ENCODE data around the gene PURB. TPM values are rescaled to one million over a fixed set of nuclear protein-coding genes. Genes with fewer than 3 reads are reported as not detected.
"Not testable (repeated sequence)": the region's sequence is repeated elsewhere in the genome, so short reads cannot be mapped to it uniquely, and the experiment has no call there.

Gene PURB
- total RNA-seq, 4 donors from 2014 or later, result 13.0 to 18.7 (median 15.9) TPM

GRCh38 chr7:44847509-44847919 lies 37.8 kb downstream of the PURB start:
- peak overlapping the region; percentile 65 to 72 (median 66) for H3K4me3 ChIP-seq
- in situ Hi-C loops (cut with MboI; ENCODE audit: low sequenced_read_pairs in 4 of 4) (loop anchor here in 3 of 4 donors (5.0 to 10.0 kb wide), 3 partner anchors 253 to 265 kb away; partner anchors contain the start of gene TMED4 (in 2 of the 3)), intact Hi-C loops (cut with DNase I; ENCODE audit: low total_unique reads) (loop anchor here (1.0 to 5.0 kb wide), 4 partner anchors 51 to 535 kb away; partner anchors contain the start of genes NUDCD3, OGDH and PPIA)
- H3K27me3 ChIP-seq, result no peaks in the 10 kb centered on the region
- DNase-seq, result peak; percentile 82 to 87
- peak overlapping the region; percentile 90 to 93 (median 92) for H3K27ac ChIP-seq
- TF ChIP-seq POLR2A (IDR thresholded peaks at IDR 0.05) (no peak), CTCF (IDR thresholded peaks at IDR 0.05 in 4 of 5, conservative IDR thresholded peaks at IDR 0.05 in 1 of 5) (peak; percentile 92 to 98 (median 98))
- peaks cover 24 to 43% of the 10 kb centered on the region in 2 donors for H3K4me1 ChIP-seq
- ATAC-seq, result peak; percentile 78 to 82
- no peaks in the 10 kb centered on the region for H3K9me3 ChIP-seq
- no peaks in the 10 kb centered on the region for H3K36me3 ChIP-seq

- H3K27me3 ChIP-seq, result no peaks in the 10 kb centered on the region
- peaks cover 0 to under 1% of the 10 kb centered on the region in 2 donors for H3K36me3 ChIP-seq
- in situ Hi-C loops (cut with MboI; ENCODE audit: low sequenced_read_pairs in 4 of 4) (loop anchor here in 3 of 4 donors (5.0 to 10.0 kb wide), 3 partner anchors 252 to 265 kb away; partner anchors contain the start of gene TMED4 (in 2 of the 3)), intact Hi-C loops (cut with DNase I; ENCODE audit: low total_unique reads) (loop anchor here (1.0 to 5.0 kb wide), 4 partner anchors 51 to 535 kb away; partner anchors contain the start of genes NUDCD3, OGDH and PPIA)
- no peak for DNase-seq
- H3K4me1 ChIP-seq, result peaks cover 27 to 46% of the 10 kb centered on the region in 2 donors
- ATAC-seq, result no peak
- no peak for TF ChIP-seq CTCF (IDR thresholded peaks at IDR 0.05 in 4 of 5, conservative IDR thresholded peaks at IDR 0.05 in 1 of 5)
- TF ChIP-seq POLR2A (IDR thresholded peaks at IDR 0.05), result no peak
- peak overlapping the region; percentile 90 to 93 (median 92) for H3K27ac ChIP-seq
- no peaks in the 10 kb centered on the region for H3K9me3 ChIP-seq
- H3K4me3 ChIP-seq, result peak overlapping the region; percentile 65 to 72 (median 66)
Observed at GRCh38 chr7:44846816-44847508, 38.4 kb downstream of the PURB start.

- not testable (repeated sequence) for DNase-seq, H3K9me3 ChIP-seq, H3K36me3 ChIP-seq, H3K27me3 ChIP-seq, ATAC-seq
- peaks cover 27 to 46% of the 10 kb centered on the region in 2 donors for H3K4me1 ChIP-seq
- in situ Hi-C loops (cut with MboI; ENCODE audit: low sequenced_read_pairs in 4 of 4) (loop anchor here in 3 of 4 donors (5.0 to 10.0 kb wide), 3 partner anchors 252 to 264 kb away; partner anchors contain the start of gene TMED4 (in 2 of the 3)), intact Hi-C loops (cut with DNase I; ENCODE audit: low total_unique reads) (loop anchor here (5.0 kb wide), 3 partner anchors 239 to 534 kb away; partner anchors contain the start of genes NUDCD3 and OGDH)
- peak overlapping the region; percentile 65 to 72 (median 66) for H3K4me3 ChIP-seq
- H3K27ac ChIP-seq, result peak overlapping the region; percentile 90 to 93 (median 92)
Observed at GRCh38 chr7:44846390-44846789, 38.9 kb downstream of the PURB start.

- Histone ChIP-seq H3K4me3 (peak overlapping the region in 1 of 4 donors; percentile 72), H3K27ac (peak overlapping the region; percentile 1 to 93 (median 70)), H3K27me3 (no peaks in the 10 kb centered on the region), H3K9me3 (no peaks in the 10 kb centered on the region), H3K4me1 (peaks cover 27 to 46% of the 10 kb centered on the region in 2 donors), H3K36me3 (peaks cover 0 to 14% of the 10 kb centered on the region in 2 donors)
- DNase-seq (no peak), ATAC-seq (no peak)
- in situ Hi-C loops (cut with MboI; ENCODE audit: low sequenced_read_pairs in 4 of 4) (loop anchor here in 3 of 4 donors (5.0 to 10.0 kb wide), 3 partner anchors 251 to 263 kb away; partner anchors contain the start of gene TMED4 (in 2 of the 3)), intact Hi-C loops (cut with DNase I; ENCODE audit: low total_unique reads) (loop anchor here (5.0 kb wide), 3 partner anchors 238 to 533 kb away; partner anchors contain the start of genes NUDCD3 and OGDH)
- TF ChIP-seq POLR2A (IDR thresholded peaks at IDR 0.05), result no peak
Observed at GRCh38 chr7:44845451-44845850, 39.9 kb downstream of the PURB start.

- H3K27me3 ChIP-seq; H3K4me3 ChIP-seq; ATAC-seq; H3K9me3 ChIP-seq; DNase-seq; intact Hi-C loops (cut with DNase I; ENCODE audit: low total_unique reads): not testable (repeated sequence)
- in situ Hi-C loops (cut with MboI; ENCODE audit: low sequenced_read_pairs in 4 of 4), result loop anchor here in 2 of 4 donors (10.0 kb wide), 2 partner anchors 249 to 259 kb away; partner anchors contain the start of gene TMED4 (in 1 of the 2)
- Histone ChIP-seq H3K27ac (peak overlapping the region in 2 of 4 donors; percentile 23 to 62), H3K4me1 (peaks cover 27 to 46% of the 10 kb centered on the region in 2 donors), H3K36me3 (peaks cover 0 to 31% of the 10 kb centered on the region in 2 donors)
Observed at GRCh38 chr7:44843440-44843839, 41.9 kb downstream of the PURB start.

GRCh38 chr7:44842675-44843074 lies 42.7 kb downstream of the PURB start:
- H3K27me3 ChIP-seq; H3K9me3 ChIP-seq; ATAC-seq; H3K4me3 ChIP-seq; intact Hi-C loops (cut with DNase I; ENCODE audit: low total_unique reads): not testable (repeated sequence)
- Histone ChIP-seq H3K4me1 (peaks cover 27 to 46% of the 10 kb centered on the region in 2 donors), H3K27ac (peak overlapping the region; percentile 32 to 62 (median 50)), H3K36me3 (peaks cover 0 to 34% of the 10 kb centered on the region in 2 donors)
- peak in 1 of 2 donors; percentile 31 for DNase-seq
- in situ Hi-C loops (cut with MboI; ENCODE audit: low sequenced_read_pairs in 4 of 4), result loop anchor here in 2 of 4 donors (10.0 kb wide), 2 partner anchors 248 to 258 kb away; partner anchors contain the start of gene TMED4 (in 1 of the 2)

Data from gastrocnemius medialis (tissue), 4 donors.